GM06990 (cell line): Measurements from ENCODE around the gene PSMB11.

ENCODE experiments used
- DNase-seq: peaks from one replicate; pipeline ENCODE4 v3.0.0-alpha.2; 2011; ENCODE audit not compliant: insufficient read length; ENCODE audit errors: extremely low read depth
- H3K27me3 ChIP-seq: replicated peaks from 2 replicates; pipeline ENCODE4 v1.6.0; 2011; ENCODE audit warnings: low read length; ENCODE audit not compliant: control insufficient read depth, insufficient read depth
- H3K36me3 ChIP-seq: 2 replicates; pipeline ENCODE4 v1.5.1; 2011; ENCODE audit warnings: low read length; ENCODE audit not compliant: control insufficient read depth, insufficient read depth
- H3K4me3 ChIP-seq: replicated peaks from 2 replicates; pipeline ENCODE4 v1.5.1; 2011; ENCODE audit warnings: low read depth, mild to moderate bottlenecking, control low read depth, low read length
- CTCF ChIP-seq: IDR thresholded peaks from 2 replicates; pipeline ENCODE4 v1.5.1; 2011; ENCODE audit warnings: low read length, control low read depth, mild to moderate bottlenecking, inconsistent platforms; ENCODE audit not compliant: insufficient read depth, poor library complexity, severe bottlenecking

PSMB11 gene

DNA sequence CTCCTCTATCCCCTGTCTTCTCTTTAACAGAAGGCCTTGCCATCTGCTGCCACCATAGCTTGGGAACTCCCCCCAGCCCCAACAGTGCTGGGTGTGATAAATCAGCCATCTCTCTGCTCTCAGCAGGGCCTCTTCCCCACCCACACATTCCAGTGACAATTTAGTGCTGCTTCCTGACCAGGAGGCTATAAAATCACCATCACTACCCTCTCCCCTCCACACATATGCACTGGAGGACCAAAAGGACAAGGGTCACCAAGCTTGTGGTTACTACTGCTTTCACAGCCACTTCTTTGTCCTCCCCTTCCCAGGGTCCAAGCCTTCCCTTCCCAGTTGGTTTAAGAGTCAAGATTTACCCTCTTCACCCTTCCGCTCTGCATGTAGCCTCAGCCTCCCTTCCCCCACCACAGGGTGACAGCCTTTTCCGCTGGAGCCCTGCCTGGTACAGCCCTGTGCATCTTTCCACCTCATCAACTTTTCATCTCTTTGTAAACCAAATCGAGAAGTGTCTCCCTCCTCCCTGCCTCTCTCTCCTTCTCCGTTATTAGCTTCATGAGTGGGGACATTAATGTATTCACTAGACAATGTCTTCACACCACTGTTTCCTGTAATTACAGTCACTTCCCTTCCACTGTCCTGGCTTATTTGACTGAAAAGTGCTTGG, 16.7 kb upstream of the PSMB11 start:
- Histone ChIP-seq H3K27me3 (no peaks in the 10 kb centered on the region), H3K36me3 (peaks cover 14% of the 10 kb centered on the region), H3K4me3 (no peak overlapping the region)
- TF ChIP-seq CTCF: no peak
- DNase-seq: no peak

DNA sequence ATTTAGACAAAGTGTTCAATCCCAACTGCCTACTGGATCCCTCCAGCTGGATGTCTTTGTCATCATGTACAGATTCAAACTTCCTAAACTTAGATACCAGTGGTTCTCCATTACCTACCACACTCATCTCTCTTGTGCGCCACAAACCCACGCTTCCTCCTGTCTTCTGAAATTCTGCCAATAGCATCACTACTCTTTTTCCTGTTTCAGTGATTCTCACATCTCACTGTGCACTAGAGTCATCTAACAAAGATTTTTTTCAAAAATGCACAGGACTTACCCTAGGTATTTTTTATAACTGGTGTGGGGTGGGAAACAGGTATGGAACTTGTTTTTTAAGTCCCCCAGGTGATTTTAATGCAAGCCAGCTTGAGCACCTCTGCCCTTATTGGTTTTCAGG, 13.2 kb upstream of the PSMB11 start:
- H3K36me3 ChIP-seq: peaks cover 17% of the 10 kb centered on the region
- no peaks in the 10 kb centered on the region for H3K27me3 ChIP-seq
- no peak overlapping the region for H3K4me3 ChIP-seq
- no peak for TF ChIP-seq CTCF
- DNase-seq: no peak

DNA sequence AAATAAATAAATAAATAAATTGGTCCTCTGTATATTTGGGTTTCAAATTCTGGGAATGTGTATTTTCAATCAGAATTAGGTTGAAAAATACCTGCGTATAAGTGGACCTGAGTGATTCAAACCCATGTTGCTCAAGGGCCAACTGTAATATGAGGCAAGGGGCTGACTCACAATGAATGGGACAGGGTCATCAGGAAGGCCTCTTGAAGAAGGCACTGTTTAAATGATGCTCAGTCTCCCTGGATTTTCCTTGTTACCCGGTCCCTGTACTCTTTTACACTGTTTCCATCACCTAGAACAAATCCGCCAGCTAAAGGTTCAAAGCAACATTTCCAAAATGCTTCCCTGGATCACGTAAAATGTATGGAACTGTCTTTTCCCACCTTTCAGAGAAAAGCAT, 11.1 kb upstream of the PSMB11 start:
- no peak for TF ChIP-seq CTCF
- no peak for DNase-seq
- H3K4me3 ChIP-seq: no peak overlapping the region
- H3K27me3 ChIP-seq: no peaks in the 10 kb centered on the region
- peaks cover 10% of the 10 kb centered on the region for H3K36me3 ChIP-seq

DNA sequence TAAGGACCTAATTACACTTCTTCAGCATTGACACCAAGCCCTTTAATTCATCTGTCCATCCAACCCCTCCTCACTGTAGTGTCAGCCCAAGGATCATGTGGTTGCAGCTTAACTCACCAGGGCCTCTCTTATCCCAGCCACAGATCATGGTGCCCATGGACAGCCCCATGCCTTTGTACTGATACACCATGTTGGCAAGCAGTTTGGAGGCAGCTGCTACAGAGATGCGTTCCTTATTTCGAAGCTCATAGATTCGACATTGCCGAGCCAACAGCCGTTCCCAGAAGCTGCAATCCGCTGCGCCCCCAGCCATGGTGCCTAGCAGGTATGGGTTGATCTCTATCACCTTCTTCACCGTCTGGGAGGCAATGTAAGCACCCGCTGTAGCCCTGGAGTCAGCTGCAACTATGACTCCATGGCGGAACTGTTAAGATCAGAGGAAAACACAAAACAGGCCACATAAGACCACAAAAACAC, 8.7 kb upstream of the PSMB11 start:
- H3K36me3 ChIP-seq: peaks cover 10% of the 10 kb centered on the region

GRCh38 chr14:23033801-23034497, 8.1 kb upstream of the PSMB11 start:
- no peak for TF ChIP-seq CTCF

More for the DNA sequence above, 8.7 kb upstream of the PSMB11 start:
- H3K4me3 ChIP-seq: peak overlapping the region; percentile 88
- no peak for TF ChIP-seq CTCF
- no peak for DNase-seq
- H3K27me3 ChIP-seq: no peaks in the 10 kb centered on the region

More at GRCh38 chr14:23033801-23034497, 8.1 kb upstream of the PSMB11 start:
- Histone ChIP-seq H3K36me3 (peaks cover 7% of the 10 kb centered on the region), H3K27me3 (no peaks in the 10 kb centered on the region), H3K4me3 (peak overlapping the region; percentile 88)
- DNase-seq: no peak
